Uterus (tissue), 2 donors: Measurements from ENCODE around the gene AIMP1.
"Not testable (repeated sequence)": the region's sequence is repeated elsewhere in the genome, so short reads cannot be mapped to it uniquely, and the experiment has no call there.

Source experiments
- CTCF ChIP-seq, 4 experiments: fragments of 200-600 bp in 2 of 4; fragments of 450-650 bp in 2 of 4; sonication (generic) in 2 of 4; IDR thresholded peaks; one replicate each; pipeline ENCODE4 v1.5.1; 2016 to 2019; ENCODE audit warnings: antibody characterized with exemption in 4 of 4, mild to moderate bottlenecking in 2 of 4, moderate library complexity in 1 of 4
- POLR2A ChIP-seq, 2 donors: fragments of 450-650 bp; IDR thresholded peaks; one replicate each; pipeline ENCODE4 v1.6.1; 2016; ENCODE audit warnings: antibody characterized with exemption in 2 of 2, mild to moderate bottlenecking in 1 of 2, moderate library complexity in 1 of 2

GRCh38 chr4:106398898-106399297 lies 82.5 kb downstream of the AIMP1 start:
- TF ChIP-seq POLR2A, CTCF (IDR thresholded peaks at IDR 0.05): not testable (repeated sequence)
